Bone marrow (tissue), 2 donors: Measurements from ENCODE around the gene TGFBR2.

Source experiments
- DNase-seq, 2 donors: peaks; one replicate each; lab custom pipeline; 2025; lab: John Stamatoyannopoulos, UW

TGFBR2 gene

GRCh38 chr3:30692498-30693130 lies 86.2 kb downstream of the TGFBR2 start:
- no peak for DNase-seq

GRCh38 chr3:30693470-30694120 lies 87.2 kb downstream of the TGFBR2 start:
- DNase-seq = peak in 1 of 2 donors; percentile 89

- DNase-seq = no peak
These were observed 87.7 kb downstream of the TGFBR2 start for GRCh38 chr3:30694148-30694547.

GRCh38 chr3:30694668-30695067 lies 88.3 kb downstream of the TGFBR2 start:
- DNase-seq = no peak

GRCh38 chr3:30695302-30696061 lies 89.1 kb downstream of the TGFBR2 start:
- DNase-seq = no peak

GRCh38 chr3:30696403-30696819 lies 90.0 kb downstream of the TGFBR2 start:
- no peak for DNase-seq

- no peak for DNase-seq
These were observed 90.5 kb downstream of the TGFBR2 start for GRCh38 chr3:30696896-30697295.

GRCh38 chr3:30698549-30698948 lies 92.1 kb downstream of the TGFBR2 start:
- no peak for DNase-seq

- DNase-seq = no peak
These were observed 93.5 kb downstream of the TGFBR2 start for GRCh38 chr3:30699927-30700326.

GRCh38 chr3:30700702-30701321 lies 94.4 kb downstream of the TGFBR2 start:
- DNase-seq = no peak

GRCh38 chr3:30702038-30702827 lies 95.8 kb downstream of the TGFBR2 start:
- no peak for DNase-seq

GRCh38 chr3:30702828-30703397 lies 96.5 kb downstream of the TGFBR2 start:
- DNase-seq = no peak

GRCh38 chr3:30704931-30705890 lies 98.8 kb downstream of the TGFBR2 start:
- DNase-seq = no peak

- DNase-seq = no peak
These were observed 101.4 kb downstream of the TGFBR2 start for GRCh38 chr3:30707825-30708224.

GRCh38 chr3:30708472-30708871 lies 102.1 kb downstream of the TGFBR2 start:
- no peak for DNase-seq

- DNase-seq = no peak
These were observed 103.6 kb downstream of the TGFBR2 start for GRCh38 chr3:30710017-30710416.

GRCh38 chr3:30711151-30711550 lies 104.8 kb downstream of the TGFBR2 start:
- DNase-seq = no peak

GRCh38 chr3:30711867-30712266 lies 105.5 kb downstream of the TGFBR2 start:
- DNase-seq = no peak

GRCh38 chr3:30712991-30713390 lies 106.6 kb downstream of the TGFBR2 start:
- DNase-seq = no peak

- no peak for DNase-seq
These were observed 107.6 kb downstream of the TGFBR2 start for GRCh38 chr3:30713885-30714503.
